Measurements from ENCODE around the gene EEF1E1.

The EEF1E1 gene

GRCh38 chr6:8137529-8137939, 35.2 kb upstream of the EEF1E1 start:
- Histone ChIP-seq H3K18ac (ENCODE audit: low read length) (no peak overlapping the region), H4K91ac (ENCODE audit: low read depth, low read length, poor library complexity) (no peak overlapping the region), H3K36me3 (replicated peaks in 1 of 2; ENCODE audit: control insufficient read depth in 2 of 2, insufficient read depth in 2 of 2, low read length in 2 of 2) (no peaks in the 10 kb centered on the region), H3K23ac (ENCODE audit: low read depth, low read length, poor library complexity) (no peak overlapping the region), H2AFZ (ENCODE audit: low read length) (peak overlapping the region; percentile 0), H3K9ac (ENCODE audit: low read depth, low read length, poor library complexity) (no peak overlapping the region), H3K14ac (ENCODE audit: low read length) (no peak overlapping the region), H2AK5ac (ENCODE audit: low read depth, low read length) (no peak overlapping the region), H3K4ac (ENCODE audit: low read length) (no peak overlapping the region), H3K27me3 (ENCODE audit: control insufficient read depth in 3 of 3, insufficient read depth in 3 of 3, low read depth in 1 of 3, low read length in 3 of 3) (no peaks in the 10 kb centered on the region), H3K4me2 (ENCODE audit: insufficient read depth, low read length, poor library complexity, severe bottlenecking) (no peak overlapping the region), H3K9me3 (replicated peaks in 1 of 2; ENCODE audit: control insufficient read depth in 2 of 2, insufficient read depth in 1 of 2, low read depth in 1 of 2, low read length in 2 of 2) (no peaks in the 10 kb centered on the region), H2BK15ac (ENCODE audit: low read length) (no peak overlapping the region), H3K4me1 (ENCODE audit: control insufficient read depth in 2 of 2, insufficient read depth in 1 of 2, low read depth in 1 of 2, low read length in 2 of 2) (peaks cover 0 to 3% of the 10 kb centered on the region in 2 donors), H2BK5ac (ENCODE audit: low read length) (no peak overlapping the region), H4K8ac (ENCODE audit: low read depth, low read length) (no peak overlapping the region), H3K4me3 (ENCODE audit: low read length in 2 of 2) (no peak overlapping the region), H3K79me1 (ENCODE audit: low read depth, low read length) (no peaks in the 10 kb centered on the region), H2BK120ac (ENCODE audit: low read depth, low read length) (no peak overlapping the region), H3K27ac (replicated peaks; ENCODE audit: low read length) (no peak overlapping the region), H2BK12ac (ENCODE audit: low read length) (no peak overlapping the region)
- WGBS, 2 donors (ENCODE audit: extremely low coverage in 2 of 2, insufficient read length in 2 of 2, insufficient replicate concordance in 1 of 2): no CpG with 5 or more reads among the region's 6 CpGs
- no peak for DNase-seq (ENCODE audit: low spot score)

GRCh38 chr6:8135276-8135675, 32.9 kb upstream of the EEF1E1 start:
- Histone ChIP-seq H3K4me3 (ENCODE audit: low read length in 2 of 2) (no peak overlapping the region), H3K27me3 (ENCODE audit: control insufficient read depth in 3 of 3, insufficient read depth in 3 of 3, low read depth in 1 of 3, low read length in 3 of 3) (no peaks in the 10 kb centered on the region), H2BK5ac (ENCODE audit: low read length) (no peak overlapping the region), H3K79me1 (ENCODE audit: low read depth, low read length) (no peaks in the 10 kb centered on the region), H4K8ac (ENCODE audit: low read depth, low read length) (no peak overlapping the region), H2AK5ac (ENCODE audit: low read depth, low read length) (no peak overlapping the region), H3K4me2 (ENCODE audit: insufficient read depth, low read length, poor library complexity, severe bottlenecking) (no peak overlapping the region), H3K36me3 (replicated peaks in 1 of 2; ENCODE audit: control insufficient read depth in 2 of 2, insufficient read depth in 2 of 2, low read length in 2 of 2) (no peaks in the 10 kb centered on the region), H3K4me1 (ENCODE audit: control insufficient read depth in 2 of 2, insufficient read depth in 1 of 2, low read depth in 1 of 2, low read length in 2 of 2) (peaks cover 0 to 3% of the 10 kb centered on the region in 2 donors), H2AFZ (ENCODE audit: low read length) (no peak overlapping the region), H2BK120ac (ENCODE audit: low read depth, low read length) (no peak overlapping the region), H3K27ac (replicated peaks; ENCODE audit: low read length) (no peak overlapping the region), H4K91ac (ENCODE audit: low read depth, low read length, poor library complexity) (no peak overlapping the region), H3K23ac (ENCODE audit: low read depth, low read length, poor library complexity) (no peak overlapping the region), H3K4ac (ENCODE audit: low read length) (no peak overlapping the region), H2BK15ac (ENCODE audit: low read length) (no peak overlapping the region), H3K9me3 (replicated peaks in 1 of 2; ENCODE audit: control insufficient read depth in 2 of 2, insufficient read depth in 1 of 2, low read depth in 1 of 2, low read length in 2 of 2) (no peaks in the 10 kb centered on the region), H3K14ac (ENCODE audit: low read length) (no peak overlapping the region), H3K9ac (ENCODE audit: low read depth, low read length, poor library complexity) (no peak overlapping the region), H3K18ac (ENCODE audit: low read length) (no peak overlapping the region), H2BK12ac (ENCODE audit: low read length) (no peak overlapping the region)
- DNase-seq (ENCODE audit: low spot score): no peak
- no CpG with 5 or more reads among the region's 3 CpGs for WGBS, 2 donors (ENCODE audit: extremely low coverage in 2 of 2, insufficient read length in 2 of 2, insufficient replicate concordance in 1 of 2)

- Histone ChIP-seq H3K9ac (ENCODE audit: low read depth, low read length, poor library complexity) (no peak overlapping the region), H3K4me2 (ENCODE audit: insufficient read depth, low read length, poor library complexity, severe bottlenecking) (no peak overlapping the region), H3K14ac (ENCODE audit: low read length) (no peak overlapping the region), H2BK120ac (ENCODE audit: low read depth, low read length) (no peak overlapping the region), H3K9me3 (replicated peaks in 1 of 2; ENCODE audit: control insufficient read depth in 2 of 2, insufficient read depth in 1 of 2, low read depth in 1 of 2, low read length in 2 of 2) (no peaks in the 10 kb centered on the region), H3K27ac (replicated peaks; ENCODE audit: low read length) (no peak overlapping the region), H2BK15ac (ENCODE audit: low read length) (no peak overlapping the region), H4K8ac (ENCODE audit: low read depth, low read length) (no peak overlapping the region), H3K79me1 (ENCODE audit: low read depth, low read length) (no peaks in the 10 kb centered on the region), H2BK5ac (ENCODE audit: low read length) (no peak overlapping the region), H3K36me3 (replicated peaks in 1 of 2; ENCODE audit: control insufficient read depth in 2 of 2, insufficient read depth in 2 of 2, low read length in 2 of 2) (no peaks in the 10 kb centered on the region), H2BK12ac (ENCODE audit: low read length) (no peak overlapping the region), H3K27me3 (ENCODE audit: control insufficient read depth in 3 of 3, insufficient read depth in 3 of 3, low read depth in 1 of 3, low read length in 3 of 3) (no peaks in the 10 kb centered on the region), H4K91ac (ENCODE audit: low read depth, low read length, poor library complexity) (no peak overlapping the region), H3K4ac (ENCODE audit: low read length) (no peak overlapping the region), H2AFZ (ENCODE audit: low read length) (peak overlapping the region; percentile 25), H3K4me1 (ENCODE audit: control insufficient read depth in 2 of 2, insufficient read depth in 1 of 2, low read depth in 1 of 2, low read length in 2 of 2) (no peaks in the 10 kb centered on the region), H3K23ac (ENCODE audit: low read depth, low read length, poor library complexity) (no peak overlapping the region), H3K18ac (ENCODE audit: low read length) (no peak overlapping the region), H2AK5ac (ENCODE audit: low read depth, low read length) (no peak overlapping the region), H3K4me3 (ENCODE audit: low read length in 2 of 2) (no peak overlapping the region)
- WGBS, 2 donors (ENCODE audit: extremely low coverage in 2 of 2, insufficient read length in 2 of 2, insufficient replicate concordance in 1 of 2): no CpG with 5 or more reads among the region's 6 CpGs
- DNase-seq (ENCODE audit: low spot score): no peak
Measured at GRCh38 chr6:8132130-8132529, 29.8 kb upstream of the EEF1E1 start.

- H2BK12ac ChIP-seq (ENCODE audit: low read length): no peak overlapping the region
- DNase-seq (ENCODE audit: low spot score): peak; percentile 77
- H3K9me3 ChIP-seq (replicated peaks in 1 of 2; ENCODE audit: control insufficient read depth in 2 of 2, insufficient read depth in 1 of 2, low read depth in 1 of 2, low read length in 2 of 2): no peaks in the 10 kb centered on the region
- H3K23ac ChIP-seq (ENCODE audit: low read depth, low read length, poor library complexity): no peak overlapping the region
- no peak overlapping the region for H3K18ac ChIP-seq (ENCODE audit: low read length)
- H2BK15ac ChIP-seq (ENCODE audit: low read length): no peak overlapping the region
- H4K8ac ChIP-seq (ENCODE audit: low read depth, low read length): no peak overlapping the region
- no peak overlapping the region for H3K27ac ChIP-seq (replicated peaks; ENCODE audit: low read length)
- peak overlapping the region; percentile 25 for H2AFZ ChIP-seq (ENCODE audit: low read length)
- no peaks in the 10 kb centered on the region for H3K36me3 ChIP-seq (replicated peaks in 1 of 2; ENCODE audit: control insufficient read depth in 2 of 2, insufficient read depth in 2 of 2, low read length in 2 of 2)
- H2AK5ac ChIP-seq (ENCODE audit: low read depth, low read length): no peak overlapping the region
- no peak overlapping the region for H3K4me3 ChIP-seq (ENCODE audit: low read length in 2 of 2)
- H3K14ac ChIP-seq (ENCODE audit: low read length): no peak overlapping the region
- no peak overlapping the region for H4K91ac ChIP-seq (ENCODE audit: low read depth, low read length, poor library complexity)
- H2BK5ac ChIP-seq (ENCODE audit: low read length): no peak overlapping the region
- no peaks in the 10 kb centered on the region for H3K27me3 ChIP-seq (ENCODE audit: control insufficient read depth in 3 of 3, insufficient read depth in 3 of 3, low read depth in 1 of 3, low read length in 3 of 3)
- no CpG with 5 or more reads among the region's 13 CpGs for WGBS, 2 donors (ENCODE audit: extremely low coverage in 2 of 2, insufficient read length in 2 of 2, insufficient replicate concordance in 1 of 2)
- H3K4me1 ChIP-seq (ENCODE audit: control insufficient read depth in 2 of 2, insufficient read depth in 1 of 2, low read depth in 1 of 2, low read length in 2 of 2): no peaks in the 10 kb centered on the region
- no peak overlapping the region for H2BK120ac ChIP-seq (ENCODE audit: low read depth, low read length)
- no peak overlapping the region for H3K4ac ChIP-seq (ENCODE audit: low read length)
- H3K9ac ChIP-seq (ENCODE audit: low read depth, low read length, poor library complexity): no peak overlapping the region
- H3K79me1 ChIP-seq (ENCODE audit: low read depth, low read length): no peaks in the 10 kb centered on the region
- H3K4me2 ChIP-seq (ENCODE audit: insufficient read depth, low read length, poor library complexity, severe bottlenecking): no peak overlapping the region
Measured at GRCh38 chr6:8131265-8131897, 29.0 kb upstream of the EEF1E1 start.

Measured in neuronal stem cell (in vitro differentiated cells).